Hematopoietic multipotent progenitor cell treated with erythropoietin and hydrocortisone succinate and interleukin-3 and kit ligand, for 15 days (in vitro differentiated cells): ENCODE data around the gene OLR1.
A peak's percentile ranks its signal among the peaks of the same experiment; 100 is the strongest.
"Not testable (repeated sequence)": the region's sequence is repeated elsewhere in the genome, so short reads cannot be mapped to it uniquely, and the experiment has no call there.

ENCODE experiments used
- DNase-seq: peaks from one replicate; pipeline ENCODE4 v3.0.0-alpha.2; 2015; ENCODE audit warnings: low spot score

OLR1 gene

GRCh38 chr12:10171973-10172728 is at the start of gene OLR1:
OLR1 (minus strand) TSS chr12:10172132; CDS start chr12:10172077, 55 bp downstream.
- no peak for DNase-seq

GRCh38 chr12:10220398-10221077 is 48.6 kb upstream of the OLR1 start:
- no peak for DNase-seq

GRCh38 chr12:10218021-10218420 is 46.1 kb upstream of the OLR1 start:
- no peak for DNase-seq

GRCh38 chr12:10215946-10216345 is 44.0 kb upstream of the OLR1 start:
- not testable (repeated sequence) for DNase-seq

- DNase-seq: no peak
Observed at GRCh38 chr12:10215436-10215835, 43.5 kb upstream of the OLR1 start.

GRCh38 chr12:10214895-10215267 is 42.9 kb upstream of the OLR1 start:
- DNase-seq: no peak

- peak; percentile 16 for DNase-seq
Observed at GRCh38 chr12:10214136-10214894, 42.4 kb upstream of the OLR1 start.

GRCh38 chr12:10213168-10214135 is 41.5 kb upstream of the OLR1 start:
- peak; percentile 82 for DNase-seq

GRCh38 chr12:10212739-10213131 is 40.8 kb upstream of the OLR1 start, which contains the start of gene GABARAPL1:
GABARAPL1 (plus strand) TSS chr12:10212877; CDS start chr12:10213130, 253 bp downstream.
- DNase-seq: peak; percentile 84

GRCh38 chr12:10211940-10212738 is 40.2 kb upstream of the OLR1 start:
- DNase-seq: peak; percentile 97

GRCh38 chr12:10211101-10211939 is 39.4 kb upstream of the OLR1 start:
- no peak for DNase-seq

- no peak for DNase-seq
Observed at GRCh38 chr12:10210225-10210624, 38.3 kb upstream of the OLR1 start.

- no peak for DNase-seq
Observed at GRCh38 chr12:10207136-10207535, 35.2 kb upstream of the OLR1 start.

GRCh38 chr12:10205220-10205807 is 33.4 kb upstream of the OLR1 start:
- DNase-seq: no peak

GRCh38 chr12:10204495-10204894 is 32.6 kb upstream of the OLR1 start:
- DNase-seq: not testable (repeated sequence)

- DNase-seq: no peak
Observed at GRCh38 chr12:10197879-10198278, 25.9 kb upstream of the OLR1 start.

- no peak for DNase-seq
Observed at GRCh38 chr12:10196210-10196609, 24.3 kb upstream of the OLR1 start.

GRCh38 chr12:10194160-10194670 is 22.3 kb upstream of the OLR1 start:
- no peak for DNase-seq

- DNase-seq: no peak
Observed at GRCh38 chr12:10191865-10192264, 19.9 kb upstream of the OLR1 start.
